Mesenteric fat pad (tissue), 1 donor: ENCODE data around the gene ST6GALNAC2. TPM values are rescaled to one million over a fixed set of nuclear protein-coding genes. Genes with fewer than 3 reads are reported as not detected.
"Not testable (repeated sequence)": the region's sequence is repeated elsewhere in the genome, so short reads cannot be mapped to it uniquely, and the experiment has no call there.

ENCODE experiments used
- DNase-seq: peaks from one replicate; pipeline ENCODE4 v3.0.0-alpha.2; 2020; ENCODE audit warnings: low spot score
- total RNA-seq: library from RNA; stranded (reverse); fragmentation: NEBNext Ultra II Directional; extraction: Animal tissue kit (Norgen Biotek cat#: 25700); gene quantifications from one replicate; pipeline ENCODE4 v1.2.1, GENCODE V29; 2021
- donor health status: DM: yes; HTN: yes; CAD: no.

The ST6GALNAC2 gene
- total RNA-seq, 1 donor from 2014 or later = 5.5 TPM

GRCh38 chr17:76542566-76542971 is 43.1 kb downstream of the ST6GALNAC2 start:
- DNase-seq = no peak

DNA sequence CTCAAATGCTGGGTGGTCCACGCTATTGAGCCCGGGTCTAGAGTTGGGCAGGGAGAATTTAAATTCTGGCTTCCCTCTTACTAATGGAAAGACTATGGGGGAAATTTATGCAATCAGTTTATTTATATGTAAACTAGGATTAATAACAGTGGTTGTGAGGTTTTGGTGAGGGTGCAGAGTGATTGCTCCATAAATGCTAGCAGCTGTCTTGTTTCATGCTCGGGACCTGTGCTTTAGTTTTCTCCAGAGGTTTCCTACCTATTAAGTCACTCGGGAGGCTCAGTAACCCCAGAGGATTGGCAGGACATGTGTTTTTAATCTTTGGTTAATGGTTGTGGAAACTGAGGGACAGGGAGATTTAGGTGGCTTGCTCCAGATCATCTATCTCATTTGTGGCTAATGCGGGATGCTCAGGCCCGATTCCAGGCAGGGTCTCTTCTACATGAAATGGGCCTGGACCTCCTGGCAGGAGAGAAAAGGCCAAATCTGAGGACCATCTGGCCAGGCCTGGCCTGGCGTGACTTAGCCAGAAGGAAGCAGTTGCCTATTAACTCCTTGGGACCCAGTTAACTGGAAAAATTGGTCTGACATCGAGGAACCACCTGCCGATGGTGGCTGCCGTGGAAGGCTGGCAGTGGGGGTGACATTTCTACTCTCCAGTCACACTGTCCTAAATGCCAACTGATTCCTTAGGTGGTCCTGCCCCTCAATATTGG is 43.8 kb downstream of the ST6GALNAC2 start:
- DNase-seq = no peak

DNA sequence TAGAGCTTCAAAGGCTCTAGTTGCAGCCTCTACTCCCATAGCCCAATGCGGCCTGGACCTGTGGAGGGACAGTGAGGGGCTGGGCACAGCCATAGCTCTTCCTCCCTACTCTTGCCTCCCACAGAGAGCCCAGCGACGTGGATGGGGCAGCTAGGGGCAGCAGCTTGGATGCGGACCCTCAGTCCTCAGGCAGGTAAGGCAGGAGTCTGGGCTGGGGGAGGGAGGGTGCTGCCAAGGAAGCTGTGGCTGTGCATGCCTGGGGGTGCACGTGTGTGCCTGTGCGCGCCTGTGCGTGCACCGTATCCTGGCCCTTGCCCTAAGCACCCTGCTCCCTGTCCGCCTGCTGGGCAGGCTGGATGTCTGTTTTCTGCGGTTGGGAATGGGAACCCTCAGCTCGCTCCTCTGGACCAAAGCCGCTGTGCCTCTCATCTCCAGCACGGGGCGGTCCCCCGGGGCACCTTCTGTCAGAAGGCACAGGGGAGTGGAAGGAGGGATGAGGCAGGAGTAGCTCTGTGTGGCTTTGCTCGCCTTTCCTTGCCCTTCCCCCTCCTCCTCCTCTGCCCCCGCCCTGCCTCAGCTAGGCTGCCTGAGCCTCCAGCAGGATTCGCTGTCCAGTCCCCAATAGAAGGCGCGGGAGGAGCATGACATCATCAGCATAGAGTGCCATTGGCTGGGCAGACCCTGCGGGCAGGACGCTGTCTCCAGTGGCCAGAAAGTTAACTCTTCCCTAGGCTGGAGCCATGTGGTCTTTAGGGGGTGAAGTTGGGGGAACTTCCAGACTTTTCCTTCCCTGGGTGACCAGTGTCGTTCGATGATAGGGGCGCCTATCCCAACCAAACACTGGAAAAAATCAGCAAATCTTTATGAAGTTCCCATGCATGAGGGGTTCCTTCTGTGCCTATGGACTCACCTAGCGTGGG is 45.0 kb downstream of the ST6GALNAC2 start:
- no peak for DNase-seq

DNA sequence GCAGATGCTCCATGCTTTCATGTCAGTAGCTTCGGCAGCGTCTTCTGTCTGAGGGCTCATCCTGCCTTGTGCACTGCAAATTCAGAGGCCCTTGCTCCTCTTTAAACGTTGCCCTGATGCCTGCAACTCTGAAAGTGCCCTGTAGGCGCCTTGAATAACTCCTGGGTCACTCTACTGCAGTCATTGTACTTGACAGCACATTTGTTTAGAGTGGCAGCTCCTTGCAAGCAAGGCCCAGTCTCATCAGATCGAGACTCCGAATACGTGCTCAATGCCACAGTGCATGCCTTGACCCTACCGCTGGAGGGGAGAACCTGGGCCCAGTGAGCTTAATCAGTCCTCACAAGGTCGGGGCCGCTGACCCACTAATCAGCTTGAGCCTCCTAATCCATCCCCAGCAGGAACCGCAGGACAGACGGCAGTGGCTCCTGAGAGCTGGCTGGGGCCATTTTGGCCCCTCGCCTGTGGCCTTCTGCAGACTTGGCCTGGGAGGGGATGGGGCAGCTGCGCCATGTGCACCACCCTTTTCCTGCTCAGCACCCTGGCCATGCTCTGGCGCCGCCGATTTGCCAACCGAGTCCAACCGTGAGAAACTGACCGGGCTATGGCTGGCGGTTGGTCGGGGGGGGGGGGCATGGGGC is 45.9 kb downstream of the ST6GALNAC2 start, which contains the start of gene PRCD:
Gene PRCD, plus strand, starts transcription at position 414 of the 641 bp plus-strand sequence. Its CDS starts 98 bp downstream, at position 512.
- DNase-seq = no peak

DNA sequence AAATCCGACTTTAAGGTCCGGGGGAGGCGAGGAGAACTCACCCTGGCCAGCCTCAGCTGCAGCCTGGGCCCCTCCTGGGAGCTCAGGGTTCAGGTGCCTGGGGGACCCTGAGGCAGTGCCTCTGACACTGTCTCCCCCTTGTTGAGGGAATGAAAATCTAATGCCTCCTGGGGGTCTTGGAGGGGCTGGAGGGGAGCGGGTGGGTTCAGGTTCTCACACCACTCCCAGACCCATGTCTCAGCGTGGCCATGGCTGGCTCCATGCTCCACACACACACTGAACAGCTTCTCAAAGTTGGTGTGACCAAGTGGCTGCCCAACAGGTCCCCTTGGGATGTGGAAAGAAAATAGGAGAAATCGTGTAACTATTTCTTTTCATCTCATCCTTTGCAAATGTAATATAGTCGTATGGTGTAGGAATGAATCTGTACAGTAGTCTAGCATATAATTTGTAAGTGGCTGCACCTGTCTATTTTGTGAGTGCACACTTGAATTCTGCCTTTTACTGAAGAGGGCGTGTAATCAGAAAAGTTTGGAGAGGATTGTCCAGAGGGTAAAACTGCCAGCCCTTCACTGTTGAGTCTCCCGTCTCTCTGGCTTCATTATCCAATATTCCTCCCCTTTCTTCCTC is 46.6 kb downstream of the ST6GALNAC2 start:
- no peak for DNase-seq

DNA sequence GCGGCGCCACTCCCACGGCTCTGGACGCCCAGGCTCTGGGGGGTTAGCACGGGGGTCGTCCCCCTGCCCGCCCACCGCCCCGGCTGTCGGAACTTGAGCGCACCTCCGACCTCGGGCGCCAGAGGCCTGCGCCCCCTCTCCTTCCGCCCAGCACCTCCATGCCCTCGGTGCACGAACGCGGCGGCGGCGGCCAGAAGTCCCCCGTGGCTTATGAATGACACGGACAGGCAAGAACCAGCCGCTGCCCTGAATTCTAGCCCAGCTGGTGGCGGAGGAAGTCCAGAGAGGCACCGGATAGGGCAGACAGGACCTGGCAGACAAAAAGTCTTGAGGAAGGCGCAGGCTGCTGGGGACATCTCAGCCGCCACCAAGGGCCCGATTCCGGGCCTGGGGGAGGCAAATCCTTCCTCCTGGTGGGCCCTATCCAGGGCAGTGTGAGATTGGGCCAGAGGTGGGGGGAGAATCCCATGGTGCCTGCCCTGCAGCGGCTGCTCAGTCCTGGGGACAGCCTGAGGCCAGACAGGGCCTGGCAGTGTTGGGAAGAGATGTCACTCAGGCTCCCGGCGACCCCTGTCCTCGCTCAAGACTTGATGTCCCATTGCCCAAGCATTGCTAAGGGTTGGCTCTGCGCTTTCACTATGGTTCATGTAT is 47.3 kb downstream of the ST6GALNAC2 start:
- DNase-seq = no peak

GRCh38 chr17:76537578-76538280 is 47.9 kb downstream of the ST6GALNAC2 start, which contains the start of gene CYGB:
CYGB (minus strand) TSS chr17:76537709; CDS start chr17:76537542, 167 bp downstream.
- DNase-seq = no peak

DNA sequence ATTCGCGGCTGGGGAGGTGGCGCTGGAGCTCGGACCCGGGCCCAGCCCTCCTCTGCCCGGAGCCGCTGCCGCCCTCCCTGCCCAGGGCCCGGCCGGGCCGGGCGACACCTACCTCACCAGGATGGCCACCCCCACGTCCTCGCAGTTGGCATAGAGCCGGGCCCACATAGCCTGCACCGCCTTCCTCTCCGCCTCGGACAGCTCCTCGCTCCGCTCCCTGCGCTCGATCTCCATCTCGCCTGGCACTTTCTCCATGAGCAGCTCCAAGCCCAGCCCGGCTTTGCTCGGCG is 48.4 kb downstream of the ST6GALNAC2 start:
- DNase-seq = no peak

DNA sequence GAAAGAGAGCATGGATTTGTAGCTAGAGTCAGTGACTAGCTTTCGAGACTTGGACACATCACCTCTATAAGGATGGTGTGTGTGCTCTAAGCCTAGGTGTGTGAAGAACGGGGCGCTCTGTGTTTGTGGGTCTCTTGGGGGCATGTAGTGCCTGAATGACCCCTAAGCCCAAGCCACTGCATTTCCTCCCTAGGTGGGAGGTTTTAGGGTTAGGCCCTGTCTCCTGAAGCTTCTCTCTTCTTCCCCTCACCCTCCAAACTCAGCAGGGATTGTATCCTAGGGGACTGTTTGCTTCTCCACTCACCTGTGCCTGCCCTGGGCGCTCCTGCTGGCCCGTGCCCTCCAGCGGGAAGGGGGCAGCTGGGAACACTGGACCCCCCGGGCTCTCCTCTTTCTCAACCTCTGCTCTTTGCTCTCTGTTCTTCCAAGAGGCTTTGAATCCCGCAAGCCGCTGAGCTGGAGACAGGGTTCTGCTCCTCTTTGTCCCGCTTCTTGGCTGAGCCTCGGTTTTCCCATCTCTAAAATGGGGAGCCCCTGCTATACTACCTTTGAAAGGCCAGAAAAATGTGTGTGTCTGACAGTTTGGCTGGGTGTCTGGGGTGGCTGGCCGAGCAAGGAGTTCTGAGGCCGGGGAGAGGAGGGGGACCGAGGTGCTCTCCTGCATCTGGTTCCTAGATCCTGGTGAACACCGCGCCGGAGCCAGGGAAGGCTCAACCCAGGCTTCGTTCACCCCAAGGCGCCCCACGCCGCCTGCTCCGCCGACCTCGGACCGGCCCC is 49.0 kb downstream of the ST6GALNAC2 start:
- no peak for DNase-seq

DNA sequence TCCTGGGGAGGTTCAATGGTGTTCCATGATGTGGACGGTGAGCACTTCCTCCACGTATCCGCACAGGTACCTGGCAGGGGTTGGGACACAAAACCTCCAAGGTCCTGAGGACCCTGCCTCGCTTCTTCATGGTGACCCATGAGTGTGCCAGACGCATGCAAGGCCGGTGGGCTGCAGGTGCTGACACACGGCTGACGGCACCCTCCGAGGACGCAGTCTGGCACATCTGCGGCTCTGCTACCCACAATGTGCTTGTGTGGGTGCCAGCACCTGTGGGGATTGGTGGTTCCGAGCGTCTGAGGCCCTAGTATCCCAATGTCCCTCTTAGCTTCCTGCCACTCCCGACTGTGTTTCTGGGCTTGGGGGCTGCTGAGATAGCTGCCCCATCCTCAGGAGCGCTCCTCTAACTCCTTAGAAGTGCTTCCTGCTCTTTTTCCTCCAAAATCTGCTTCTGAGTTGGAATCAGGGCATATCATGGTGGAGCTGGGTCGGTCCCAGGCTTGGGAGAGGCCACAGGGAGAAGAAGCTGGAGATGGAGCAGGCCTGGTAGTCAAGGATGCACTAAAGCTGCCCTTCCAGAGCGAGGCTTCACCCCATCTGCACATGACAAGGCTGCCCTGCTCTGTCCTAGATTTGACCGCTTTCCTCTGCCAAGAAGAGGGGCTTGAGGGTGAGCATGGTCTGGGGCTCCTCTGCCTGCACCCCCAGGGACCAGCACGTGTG is 49.7 kb downstream of the ST6GALNAC2 start:
- no peak for DNase-seq

- no peak for DNase-seq
These were observed 50.6 kb downstream of the ST6GALNAC2 start for GRCh38 chr17:76534831-76535732.

- DNase-seq = not testable (repeated sequence)
These were observed 51.9 kb downstream of the ST6GALNAC2 start for GRCh38 chr17:76533640-76534359.

DNA sequence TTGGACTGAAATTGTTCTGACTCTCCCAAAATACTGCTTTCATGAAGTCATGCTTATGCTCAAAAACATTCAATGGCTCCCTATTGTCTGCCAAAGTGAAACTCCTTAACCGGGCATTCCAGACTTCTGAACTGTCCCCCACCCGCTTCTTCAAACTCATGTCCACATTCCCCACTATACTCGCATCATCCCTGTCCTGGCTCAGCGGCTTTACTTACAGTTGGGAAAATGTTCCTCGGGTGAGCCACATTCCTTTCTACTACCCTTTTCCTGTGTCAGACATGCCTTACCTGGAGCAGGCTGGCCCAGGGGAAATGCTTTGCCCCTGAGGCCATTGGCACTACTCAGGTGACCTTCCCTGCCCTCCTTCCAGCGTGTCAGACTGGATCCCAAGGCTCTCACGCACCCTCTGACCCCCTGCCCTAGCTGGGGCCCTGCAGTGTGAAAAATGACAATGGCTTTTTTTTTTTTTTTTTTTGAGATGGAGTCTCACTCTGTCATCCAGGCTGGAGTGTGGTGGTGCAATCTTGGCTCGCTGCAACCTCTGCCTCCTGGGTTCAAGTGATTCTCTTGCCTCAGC is 53.5 kb downstream of the ST6GALNAC2 start:
- DNase-seq = no peak

- DNase-seq = no peak
These were observed 54.1 kb downstream of the ST6GALNAC2 start for GRCh38 chr17:76531486-76532038.

GRCh38 chr17:76530811-76531485 is 54.7 kb downstream of the ST6GALNAC2 start:
- no peak for DNase-seq
